Breast epithelium (tissue), 4 donors: ENCODE data around the gene FBL. TPM values are rescaled to one million over a fixed set of nuclear protein-coding genes. Genes with fewer than 3 reads are reported as not detected.
"Not testable (repeated sequence)": the region's sequence is repeated elsewhere in the genome, so short reads cannot be mapped to it uniquely, and the experiment has no call there.

Source experiments
- DNase-seq, 2 donors: peaks; one replicate each; pipeline ENCODE4 v3.0.0-alpha.2; 2019; ENCODE audit warnings: low spot score in 2 of 2
- H3K27ac ChIP-seq, 2 donors: fragments of 200-600 bp; sonication (generic) in 1 of 2; one replicate each; pipeline ENCODE4 v1.5.1; 2016 to 2019; ENCODE audit warnings: mild to moderate bottlenecking in 1 of 2
- H3K27me3 ChIP-seq, 2 donors: fragments of 200-600 bp; sonication (generic) in 1 of 2; one replicate each; pipeline versions ENCODE4 v1.5.1 to v1.6.0; 2017 to 2019; ENCODE audit warnings: control low read depth in 1 of 2, mild to moderate bottlenecking in 1 of 2
- H3K36me3 ChIP-seq: fragments of 200-600 bp; one replicate; pipeline ENCODE4 v1.5.1; 2019
- H3K4me1 ChIP-seq, 2 donors: fragments of 200-600 bp; sonication (generic); one replicate each; pipeline ENCODE4 v1.5.1; 2016 to 2019; ENCODE audit warnings: control low read depth in 1 of 2
- H3K4me3 ChIP-seq, 3 donors: fragments of 200-600 bp; sonication (generic); 1 replicate in 2 of 3; 2 replicates in 1 of 3; pipeline ENCODE4 v1.5.1; 2016 to 2019; ENCODE audit warnings: mild to moderate bottlenecking in 3 of 3, moderate library complexity in 2 of 3
- H3K9me3 ChIP-seq, 2 donors: fragments of 200-600 bp; sonication (generic) in 1 of 2; one replicate each; pipeline ENCODE4 v1.5.1; 2016 to 2019; ENCODE audit warnings: control low read depth in 1 of 2
- POLR2A ChIP-seq: fragments of 450-650 bp; IDR thresholded peaks from one replicate; pipeline ENCODE4 v1.6.1; 2016; ENCODE audit warnings: antibody characterized with exemption, mild to moderate bottlenecking, moderate library complexity
- POLR2AphosphoS5 ChIP-seq, 3 donors: sonication (generic); formaldehyde crosslinking; IDR thresholded peaks; one replicate each; pipeline ENCODE4 v1.6.1; 2017; ENCODE audit warnings: antibody characterized with exemption in 3 of 3
- intact Hi-C: fragments of 100-400 bp; cut with DNase I; formaldehyde crosslinking; loops from one replicate; pipeline ENCODE4 v1.15.1; 2023; ENCODE audit warnings: low total_unique reads
- total RNA-seq, 3 donors: library from RNA; depleted of rRNA; stranded (reverse); fragments of >200 nt; gene quantifications; one replicate each; pipeline ENCODE4 v1.1.0, GENCODE V29; 2016
- TF ChIP-seq, protein P1 (sequence below), 3 donors: fragments of 450-650 bp; IDR thresholded peaks; one replicate each; pipeline ENCODE4 v1.5.1; 2016 to 2017; ENCODE audit warnings: antibody characterized with exemption in 3 of 3, mild to moderate bottlenecking in 3 of 3, moderate library complexity in 3 of 3

FBL gene
- 100 to 1,000 TPM; 111 to 217 (median 145) TPM for total RNA-seq

DNA sequence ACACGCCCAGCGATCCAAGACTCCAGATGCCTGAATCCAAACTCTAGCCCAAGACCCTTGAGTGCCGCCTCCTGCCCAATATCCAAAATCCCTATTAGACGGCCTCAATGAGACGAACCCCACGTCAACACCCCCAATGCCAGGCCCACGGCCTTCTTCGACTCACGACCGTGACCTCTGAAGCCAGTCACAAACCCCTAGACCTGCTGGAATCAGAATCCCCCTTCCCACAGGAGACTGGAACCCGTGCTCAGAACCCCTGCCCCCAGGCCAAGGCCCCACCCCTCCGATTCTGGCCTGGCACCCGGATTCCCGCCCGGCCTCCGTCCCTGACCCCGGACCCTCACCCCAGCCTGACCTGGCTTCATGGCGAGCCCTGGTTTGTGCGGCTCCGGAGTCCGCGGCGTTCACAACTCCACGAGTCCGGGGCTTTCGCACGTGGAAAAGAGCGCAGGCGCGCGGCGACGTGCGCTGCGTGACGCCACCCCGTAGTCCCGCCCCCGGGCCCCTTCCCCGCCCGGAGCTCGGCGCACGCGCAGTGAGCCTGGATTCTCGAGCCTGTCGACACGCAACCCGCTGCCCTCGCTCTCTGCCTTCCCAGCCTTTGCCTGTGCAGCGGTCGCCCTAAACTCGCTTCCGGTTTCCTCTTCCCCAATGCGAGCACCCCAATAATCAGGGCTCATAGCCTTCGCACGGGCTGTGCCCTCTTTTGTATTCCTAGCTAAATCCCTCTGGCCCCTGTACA, at the start of gene FBL:
TSS of gene FBL (minus strand) at position 447 of the 745 bp plus-strand sequence. CDS start at position 368, 79 bp downstream.
- intact Hi-C loops: loop anchor here (5.0 kb wide), 1 partner anchor 126 kb away; the partner anchor contains the start of gene PSMC4
- peak; percentile 90 to 96 for DNase-seq
- Histone ChIP-seq H3K27ac (peak within 1 kb of the TSS; percentile 87), H3K36me3 (no peaks in the 10 kb centered on the region), H3K9me3 (no peaks in the 10 kb centered on the region), H3K4me3 (peak within 1 kb of the TSS; percentile 78 to 92 (median 83)), H3K27me3 (no peaks in the 10 kb centered on the region), H3K4me1 (peaks cover 7 to 12% of the 10 kb centered on the region in 2 donors)
- TF ChIP-seq POLR2AphosphoS5 (IDR thresholded peaks at IDR 0.05) (peak in 2 of 3 donors; percentile 21 to 81), POLR2A (peak; percentile 38)
- TF ChIP-seq, protein P1, sequence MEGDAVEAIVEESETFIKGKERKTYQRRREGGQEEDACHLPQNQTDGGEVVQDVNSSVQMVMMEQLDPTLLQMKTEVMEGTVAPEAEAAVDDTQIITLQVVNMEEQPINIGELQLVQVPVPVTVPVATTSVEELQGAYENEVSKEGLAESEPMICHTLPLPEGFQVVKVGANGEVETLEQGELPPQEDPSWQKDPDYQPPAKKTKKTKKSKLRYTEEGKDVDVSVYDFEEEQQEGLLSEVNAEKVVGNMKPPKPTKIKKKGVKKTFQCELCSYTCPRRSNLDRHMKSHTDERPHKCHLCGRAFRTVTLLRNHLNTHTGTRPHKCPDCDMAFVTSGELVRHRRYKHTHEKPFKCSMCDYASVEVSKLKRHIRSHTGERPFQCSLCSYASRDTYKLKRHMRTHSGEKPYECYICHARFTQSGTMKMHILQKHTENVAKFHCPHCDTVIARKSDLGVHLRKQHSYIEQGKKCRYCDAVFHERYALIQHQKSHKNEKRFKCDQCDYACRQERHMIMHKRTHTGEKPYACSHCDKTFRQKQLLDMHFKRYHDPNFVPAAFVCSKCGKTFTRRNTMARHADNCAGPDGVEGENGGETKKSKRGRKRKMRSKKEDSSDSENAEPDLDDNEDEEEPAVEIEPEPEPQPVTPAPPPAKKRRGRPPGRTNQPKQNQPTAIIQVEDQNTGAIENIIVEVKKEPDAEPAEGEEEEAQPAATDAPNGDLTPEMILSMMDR (IDR thresholded peaks at IDR 0.05): no peak

DNA sequence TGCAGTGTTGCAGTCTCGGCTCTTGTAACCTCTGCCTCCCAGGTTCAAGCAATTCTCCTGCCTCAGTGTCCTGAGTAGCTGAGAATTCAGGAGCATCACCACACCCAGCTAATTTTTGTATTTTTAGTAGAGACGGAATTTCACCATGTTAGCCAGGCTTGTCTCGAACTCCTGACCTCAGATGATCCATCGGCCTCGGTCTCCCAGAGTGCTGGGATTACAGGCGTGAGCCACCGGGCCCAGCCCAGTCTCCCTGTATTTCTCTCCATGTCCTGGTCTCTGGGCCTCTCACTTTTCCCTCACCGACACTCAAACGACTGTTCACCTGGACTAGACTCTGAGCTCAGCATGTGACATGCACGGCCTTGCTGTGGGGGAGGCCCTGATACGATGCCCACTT, 48.9 kb upstream of the FBL start:
- DNase-seq, H3K36me3 ChIP-seq, H3K27ac ChIP-seq, H3K4me1 ChIP-seq, H3K27me3 ChIP-seq, H3K9me3 ChIP-seq, intact Hi-C loops, H3K4me3 ChIP-seq: not testable (repeated sequence)

DNA sequence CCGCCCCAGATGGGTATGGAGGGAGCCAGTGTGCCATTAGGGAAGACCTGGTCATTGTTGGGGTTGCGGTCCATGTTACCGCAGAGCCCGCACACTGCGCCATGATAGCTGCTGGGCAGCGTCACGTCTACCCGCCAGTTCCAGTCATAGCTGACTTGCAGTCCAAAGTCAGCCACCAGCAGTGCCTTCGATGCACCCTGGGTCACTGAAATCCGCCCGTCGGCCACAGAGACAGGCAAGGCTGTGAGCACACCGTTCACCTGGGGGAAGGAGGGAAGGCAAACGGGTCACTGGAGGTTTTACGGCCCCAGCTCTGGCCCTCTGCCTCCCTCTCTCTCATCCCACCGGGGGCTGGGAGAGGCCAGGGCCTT, 48.0 kb upstream of the FBL start:
- H3K36me3 ChIP-seq, H3K27me3 ChIP-seq, H3K9me3 ChIP-seq, H3K4me1 ChIP-seq, intact Hi-C loops, H3K4me3 ChIP-seq, DNase-seq, H3K27ac ChIP-seq: not testable (repeated sequence)

DNA sequence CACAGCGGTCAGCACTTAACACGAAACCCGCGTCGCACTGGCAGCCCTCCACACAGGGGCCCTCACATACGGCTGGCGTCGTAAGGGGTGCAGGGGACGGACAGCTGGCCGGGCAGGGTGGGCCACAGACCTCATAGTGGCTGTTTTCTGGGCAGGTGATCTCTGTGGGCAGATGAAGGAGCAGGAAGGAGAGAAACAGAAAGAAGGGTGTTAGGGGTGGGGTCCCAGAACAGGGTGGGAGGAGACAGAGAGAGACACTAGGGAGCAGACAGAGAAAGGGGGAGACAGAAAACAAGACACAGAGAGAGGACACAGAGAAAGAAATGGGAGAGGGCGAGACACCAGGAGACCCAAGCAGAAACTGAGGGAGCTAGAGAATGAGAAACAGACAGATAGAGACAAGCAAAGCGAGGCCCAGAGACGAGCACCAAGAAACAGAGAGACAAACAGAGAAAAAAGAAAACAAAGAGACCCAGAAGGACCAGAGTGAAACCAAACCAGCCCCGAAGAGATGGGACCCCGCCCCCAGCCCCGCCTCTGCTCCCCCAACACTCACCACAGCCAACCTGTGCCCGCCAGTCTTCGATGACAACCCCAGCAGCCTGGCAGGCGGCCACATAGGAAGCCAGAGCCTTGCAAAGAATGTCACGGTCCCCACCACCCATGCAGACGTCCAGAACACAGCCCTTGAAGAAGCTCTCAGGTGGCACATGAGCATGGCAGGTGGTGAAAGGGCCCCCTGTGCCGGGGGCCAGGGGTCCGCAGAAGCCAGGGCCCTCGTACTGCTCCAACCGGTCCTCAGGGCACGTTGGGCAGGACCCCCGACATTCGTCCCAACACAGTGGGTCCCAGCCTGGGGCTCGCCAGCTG, 47.4 kb upstream of the FBL start:
- H3K4me1 ChIP-seq, H3K27me3 ChIP-seq, DNase-seq, H3K9me3 ChIP-seq, H3K27ac ChIP-seq, intact Hi-C loops, H3K36me3 ChIP-seq: not testable (repeated sequence)
- H3K4me3 ChIP-seq: peak overlapping the region in 1 of 3 donors; percentile 1

DNA sequence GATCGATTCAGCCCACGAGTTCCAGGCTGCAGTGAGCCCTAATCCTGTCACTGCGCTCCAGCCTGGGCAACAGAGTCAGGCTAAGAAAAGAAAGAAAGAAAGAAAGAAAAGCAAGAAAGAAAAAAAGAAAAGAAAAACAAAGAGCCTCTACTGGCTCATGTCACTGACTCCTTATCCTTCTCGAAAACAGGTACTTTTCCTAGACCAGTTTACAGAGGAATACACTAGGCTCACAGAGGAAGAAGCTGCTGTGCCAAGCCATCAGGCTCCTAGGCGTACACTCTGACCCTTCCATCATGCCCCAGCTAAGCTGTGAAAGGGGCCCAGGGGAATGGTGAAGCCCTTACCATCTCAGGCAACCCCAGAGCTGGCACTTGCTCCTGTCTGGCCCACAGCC, 46.3 kb upstream of the FBL start:
- H3K9me3 ChIP-seq, H3K36me3 ChIP-seq, DNase-seq, H3K27ac ChIP-seq, H3K4me1 ChIP-seq, H3K4me3 ChIP-seq, H3K27me3 ChIP-seq, intact Hi-C loops: not testable (repeated sequence)

DNA sequence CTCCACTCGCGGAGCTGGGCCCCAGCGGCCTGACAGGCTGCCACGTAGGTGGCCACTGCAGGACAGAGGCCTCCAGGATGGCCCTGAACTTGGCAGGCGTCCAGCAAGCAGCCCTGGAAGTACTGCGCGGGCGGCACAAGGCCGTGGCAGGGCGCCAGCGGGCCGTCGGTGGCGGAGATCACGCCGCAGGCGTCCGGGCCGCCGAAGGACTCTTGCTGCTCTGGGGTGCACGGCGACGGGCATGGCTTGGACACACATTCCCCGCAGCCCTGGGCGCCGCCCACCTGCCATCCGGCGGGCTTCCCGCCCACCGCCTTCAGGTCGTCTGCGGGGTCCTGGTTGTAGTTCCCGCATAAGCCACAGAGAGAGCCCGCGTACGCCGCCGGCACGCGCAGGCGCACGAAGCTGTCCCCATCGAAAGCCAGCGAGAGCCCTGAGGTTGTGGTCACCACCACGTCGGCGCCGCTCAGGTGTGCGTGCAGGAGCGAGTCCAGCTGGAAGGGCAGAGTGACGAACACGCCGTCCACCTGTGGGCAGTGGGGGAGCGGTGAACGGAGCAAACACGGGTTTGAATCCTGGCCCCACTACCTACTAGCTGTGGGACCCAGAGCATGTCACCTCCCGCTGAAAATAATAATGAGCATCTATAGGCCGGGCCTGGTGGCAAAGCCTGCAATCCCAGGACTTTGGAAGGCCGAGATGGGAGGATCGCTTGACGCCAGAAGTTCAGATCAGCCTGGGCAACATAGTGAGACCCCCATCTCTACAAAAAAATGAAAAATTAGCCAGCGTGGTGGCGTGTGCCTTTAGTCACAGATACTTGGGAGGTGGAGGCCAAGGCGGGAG, 45.7 kb upstream of the FBL start:
- H3K4me1 ChIP-seq, H3K27me3 ChIP-seq, H3K36me3 ChIP-seq, intact Hi-C loops, DNase-seq, H3K27ac ChIP-seq, H3K9me3 ChIP-seq: not testable (repeated sequence)
- H3K4me3 ChIP-seq: peak overlapping the region in 1 of 3 donors; percentile 40

DNA sequence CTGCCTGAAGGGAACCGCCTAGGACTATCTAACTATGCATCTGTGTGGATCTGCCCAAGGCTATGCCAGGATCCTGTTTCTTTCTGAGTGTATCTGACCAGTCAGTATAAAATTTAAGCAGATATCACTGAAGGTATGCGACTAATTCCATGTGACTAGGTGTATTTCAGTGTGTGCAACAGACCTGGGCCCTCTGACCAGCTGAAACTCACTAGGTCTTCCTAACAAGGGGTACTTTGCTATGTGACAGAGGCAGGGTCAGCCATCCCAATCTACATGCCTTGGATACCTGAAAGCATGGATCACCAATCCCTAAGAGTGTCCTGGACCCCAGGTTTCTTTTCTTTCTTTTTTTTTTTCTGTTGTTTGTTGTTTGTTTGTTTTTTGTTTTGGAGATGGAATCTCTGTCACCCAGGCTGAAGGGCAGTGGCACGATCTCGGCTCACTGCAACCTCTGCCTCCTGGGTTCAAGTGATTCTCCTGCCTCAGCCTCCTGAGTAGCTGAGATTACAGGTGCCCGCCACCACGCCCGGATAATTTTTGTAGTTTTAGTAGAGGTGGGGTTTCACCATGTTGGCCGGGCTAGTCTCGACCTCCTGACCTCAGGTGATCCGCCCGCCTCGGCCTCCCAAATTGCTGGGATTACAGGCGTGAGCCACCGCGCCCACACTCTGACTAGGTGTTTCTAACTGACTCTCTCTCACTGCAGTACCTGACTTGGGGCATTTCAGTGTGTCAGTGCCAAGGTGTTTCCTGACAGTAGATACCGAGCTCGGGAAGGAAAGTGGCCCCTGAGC, 44.8 kb upstream of the FBL start:
- Histone ChIP-seq H3K4me1 (no peaks in the 10 kb centered on the region), H3K27me3 (peaks cover 0 to 3% of the 10 kb centered on the region in 2 donors), H3K27ac (no peak overlapping the region), H3K9me3 (no peaks in the 10 kb centered on the region), H3K36me3 (no peaks in the 10 kb centered on the region), H3K4me3 (no peak overlapping the region)
- DNase-seq: no peak
- TF ChIP-seq, protein P1 (IDR thresholded peaks at IDR 0.05): no peak
- no peak for TF ChIP-seq POLR2AphosphoS5 (IDR thresholded peaks at IDR 0.05)
- TF ChIP-seq POLR2A: no peak
- intact Hi-C loops: no loop called here

DNA sequence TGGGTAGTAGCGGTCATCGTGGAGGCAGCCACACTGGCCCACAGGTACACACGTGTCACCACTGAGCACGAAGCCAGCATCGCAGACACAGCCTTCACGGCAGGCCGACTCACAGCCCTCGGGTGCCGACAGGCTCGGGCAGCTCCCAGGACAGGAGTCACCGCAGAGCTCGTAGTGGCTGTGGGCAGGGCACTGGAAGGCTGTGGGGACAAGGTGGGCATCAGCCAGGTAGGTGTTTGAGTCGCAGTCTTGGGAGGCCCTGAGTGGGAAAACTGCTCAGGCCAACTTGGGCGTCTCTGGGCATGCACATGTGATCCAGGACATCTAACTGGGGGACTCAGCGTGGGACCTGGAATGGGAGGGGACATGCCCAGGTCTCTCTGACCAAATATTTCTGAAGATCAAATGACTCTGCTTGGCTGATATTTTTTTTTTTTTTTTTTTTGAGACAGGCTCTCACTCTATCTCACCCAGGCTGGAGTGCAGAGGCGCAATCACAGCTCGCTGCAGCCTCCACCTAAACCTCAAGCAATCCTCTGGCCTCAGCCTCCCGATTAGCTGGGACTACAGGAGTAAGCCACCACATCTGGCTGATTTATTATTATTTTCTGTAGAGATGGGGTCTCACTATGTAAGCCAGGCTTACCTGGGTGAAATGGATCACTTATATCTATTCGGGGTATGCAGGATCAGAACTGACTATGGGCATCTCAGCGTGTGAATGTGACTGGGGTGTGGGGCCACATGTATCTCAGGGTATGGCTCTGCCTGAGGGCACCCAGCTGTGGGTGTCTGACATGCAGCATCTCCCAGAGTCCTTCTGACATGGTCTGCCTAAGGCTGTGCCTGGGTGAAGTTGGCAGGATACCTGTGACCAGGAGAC, 43.9 kb upstream of the FBL start:
- intact Hi-C loops, H3K27ac ChIP-seq, H3K9me3 ChIP-seq, H3K4me1 ChIP-seq, H3K36me3 ChIP-seq, H3K27me3 ChIP-seq, H3K4me3 ChIP-seq, DNase-seq: not testable (repeated sequence)

DNA sequence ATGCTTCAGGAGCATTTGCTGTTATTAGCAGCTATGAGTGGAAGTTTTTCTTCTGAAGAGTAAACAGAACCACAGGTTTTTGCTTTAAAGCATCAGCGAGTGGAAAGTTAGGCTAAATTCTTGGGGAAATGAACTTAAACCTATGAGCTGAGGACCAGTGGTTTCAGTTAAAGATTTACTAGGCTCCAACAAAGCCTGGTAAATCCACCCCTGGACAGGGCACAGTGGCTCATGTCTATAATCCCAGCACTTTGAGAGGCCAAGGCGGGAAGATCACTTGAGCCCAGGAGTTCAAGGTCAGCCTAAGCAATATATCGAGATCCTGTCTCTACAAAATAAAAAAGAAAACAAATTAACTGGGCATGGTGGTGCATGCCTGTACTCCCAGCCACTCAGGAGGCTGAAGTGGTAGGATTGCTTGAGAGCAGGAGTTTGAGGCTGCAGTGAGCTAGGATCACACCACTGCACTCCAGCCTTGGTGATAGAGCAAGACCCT, 41.3 kb upstream of the FBL start:
- H3K4me1 ChIP-seq, H3K27ac ChIP-seq, H3K36me3 ChIP-seq, intact Hi-C loops, H3K9me3 ChIP-seq, H3K4me3 ChIP-seq, H3K27me3 ChIP-seq, DNase-seq: not testable (repeated sequence)
